Measurements from ENCODE around the gene MAPK1.
A peak's percentile ranks its signal among the peaks of the same experiment; 100 is the strongest.
"Not testable (repeated sequence)": the region's sequence is repeated elsewhere in the genome, so short reads cannot be mapped to it uniquely, and the experiment has no call there.

The MAPK1 gene

GRCh38 chr22:21835378-21835777 lies 32.1 kb downstream of the MAPK1 start:
- Histone ChIP-seq H3K27me3 (ENCODE audit: control insufficient read depth, insufficient read depth, low read length) (no peaks in the 10 kb centered on the region), H3K36me3 (ENCODE audit: control insufficient read depth, insufficient read depth, low read length) (no peaks in the 10 kb centered on the region), H3K27ac (ENCODE audit: low read depth, low read length) (no peak overlapping the region), H3K9ac (ENCODE audit: low read length) (no peak overlapping the region), H3K4me1 (ENCODE audit: control insufficient read depth, insufficient read depth, low read length) (peaks cover 22% of the 10 kb centered on the region), H3K4me3 (ENCODE audit: low read length) (no peak overlapping the region)

GRCh38 chr22:21834869-21835268 lies 32.6 kb downstream of the MAPK1 start:
- Histone ChIP-seq H3K27me3 (ENCODE audit: control insufficient read depth, insufficient read depth, low read length) (no peaks in the 10 kb centered on the region), H3K27ac (ENCODE audit: low read depth, low read length) (no peak overlapping the region), H3K9ac (ENCODE audit: low read length) (no peak overlapping the region), H3K4me3 (ENCODE audit: low read length) (no peak overlapping the region), H3K4me1 (ENCODE audit: control insufficient read depth, insufficient read depth, low read length) (peaks cover 22% of the 10 kb centered on the region), H3K36me3 (ENCODE audit: control insufficient read depth, insufficient read depth, low read length) (no peaks in the 10 kb centered on the region)

- no peaks in the 10 kb centered on the region for H3K36me3 ChIP-seq (ENCODE audit: control insufficient read depth, insufficient read depth, low read length)
- H3K9ac ChIP-seq (ENCODE audit: low read length) = no peak overlapping the region
- no peaks in the 10 kb centered on the region for H3K27me3 ChIP-seq (ENCODE audit: control insufficient read depth, insufficient read depth, low read length)
- H3K4me1 ChIP-seq (ENCODE audit: control insufficient read depth, insufficient read depth, low read length) = peaks cover 15% of the 10 kb centered on the region
- H3K4me3 ChIP-seq (ENCODE audit: low read length) = no peak overlapping the region
- peak overlapping the region; percentile 21 for H3K27ac ChIP-seq (ENCODE audit: low read depth, low read length)
Observed at GRCh38 chr22:21832291-21833290, 34.9 kb downstream of the MAPK1 start.

- H3K36me3 ChIP-seq (ENCODE audit: control insufficient read depth, insufficient read depth, low read length) = no peaks in the 10 kb centered on the region
- H3K27ac ChIP-seq (ENCODE audit: low read depth, low read length) = no peak overlapping the region
Observed at GRCh38 chr22:21829523-21829922, 37.9 kb downstream of the MAPK1 start.

GRCh38 chr22:21828268-21828638 lies 39.2 kb downstream of the MAPK1 start:
- peaks cover 6% of the 10 kb centered on the region for H3K4me1 ChIP-seq (ENCODE audit: control insufficient read depth, insufficient read depth, low read length)
- no peaks in the 10 kb centered on the region for H3K27me3 ChIP-seq (ENCODE audit: control insufficient read depth, insufficient read depth, low read length)
- H3K27ac ChIP-seq (ENCODE audit: low read depth, low read length) = no peak overlapping the region
- H3K9ac ChIP-seq (ENCODE audit: low read length) = no peak overlapping the region
- H3K4me3 ChIP-seq (ENCODE audit: low read length) = no peak overlapping the region
- H3K36me3 ChIP-seq (ENCODE audit: control insufficient read depth, insufficient read depth, low read length) = no peaks in the 10 kb centered on the region

More at GRCh38 chr22:21829523-21829922, 37.9 kb downstream of the MAPK1 start:
- Histone ChIP-seq H3K4me3 (ENCODE audit: low read length) (no peak overlapping the region), H3K27me3 (ENCODE audit: control insufficient read depth, insufficient read depth, low read length) (no peaks in the 10 kb centered on the region), H3K4me1 (ENCODE audit: control insufficient read depth, insufficient read depth, low read length) (peaks cover 6% of the 10 kb centered on the region), H3K9ac (ENCODE audit: low read length) (no peak overlapping the region)

- Histone ChIP-seq H3K36me3 (ENCODE audit: control insufficient read depth, insufficient read depth, low read length) (no peaks in the 10 kb centered on the region), H3K27ac (ENCODE audit: low read depth, low read length) (no peak overlapping the region), H3K9ac (ENCODE audit: low read length) (no peak overlapping the region), H3K4me3 (ENCODE audit: low read length) (no peak overlapping the region), H3K4me1 (ENCODE audit: control insufficient read depth, insufficient read depth, low read length) (peaks cover 6% of the 10 kb centered on the region), H3K27me3 (ENCODE audit: control insufficient read depth, insufficient read depth, low read length) (no peaks in the 10 kb centered on the region)
Observed at GRCh38 chr22:21827628-21828267, 39.7 kb downstream of the MAPK1 start.

- no peaks in the 10 kb centered on the region for H3K4me1 ChIP-seq (ENCODE audit: control insufficient read depth, insufficient read depth, low read length)
- no peaks in the 10 kb centered on the region for H3K27me3 ChIP-seq (ENCODE audit: control insufficient read depth, insufficient read depth, low read length)
- H3K9ac ChIP-seq (ENCODE audit: low read length) = no peak overlapping the region
- H3K4me3 ChIP-seq (ENCODE audit: low read length) = no peak overlapping the region
- H3K36me3 ChIP-seq (ENCODE audit: control insufficient read depth, insufficient read depth, low read length) = no peaks in the 10 kb centered on the region
- no peak overlapping the region for H3K27ac ChIP-seq (ENCODE audit: low read depth, low read length)
Observed at GRCh38 chr22:21826204-21826603, 41.2 kb downstream of the MAPK1 start.

- not testable (repeated sequence) for H3K27ac ChIP-seq (ENCODE audit: low read depth, low read length); H3K27me3 ChIP-seq (ENCODE audit: control insufficient read depth, insufficient read depth, low read length); H3K4me3 ChIP-seq (ENCODE audit: low read length); H3K9ac ChIP-seq (ENCODE audit: low read length); H3K4me1 ChIP-seq (ENCODE audit: control insufficient read depth, insufficient read depth, low read length); H3K36me3 ChIP-seq (ENCODE audit: control insufficient read depth, insufficient read depth, low read length)
Observed at GRCh38 chr22:21824962-21825361, 42.5 kb downstream of the MAPK1 start.

- H3K4me3 ChIP-seq (ENCODE audit: low read length) = no peak overlapping the region
- H3K36me3 ChIP-seq (ENCODE audit: control insufficient read depth, insufficient read depth, low read length) = no peaks in the 10 kb centered on the region
- no peak overlapping the region for H3K27ac ChIP-seq (ENCODE audit: low read depth, low read length)
- H3K4me1 ChIP-seq (ENCODE audit: control insufficient read depth, insufficient read depth, low read length) = no peaks in the 10 kb centered on the region
- no peak overlapping the region for H3K9ac ChIP-seq (ENCODE audit: low read length)
- no peaks in the 10 kb centered on the region for H3K27me3 ChIP-seq (ENCODE audit: control insufficient read depth, insufficient read depth, low read length)
Observed at GRCh38 chr22:21824445-21824912, 43.0 kb downstream of the MAPK1 start.

- no peaks in the 10 kb centered on the region for H3K27me3 ChIP-seq (ENCODE audit: control insufficient read depth, insufficient read depth, low read length)
- no peak overlapping the region for H3K9ac ChIP-seq (ENCODE audit: low read length)
- no peaks in the 10 kb centered on the region for H3K4me1 ChIP-seq (ENCODE audit: control insufficient read depth, insufficient read depth, low read length)
- H3K36me3 ChIP-seq (ENCODE audit: control insufficient read depth, insufficient read depth, low read length) = no peaks in the 10 kb centered on the region
- no peak overlapping the region for H3K27ac ChIP-seq (ENCODE audit: low read depth, low read length)
- H3K4me3 ChIP-seq (ENCODE audit: low read length) = no peak overlapping the region
Observed at GRCh38 chr22:21823740-21824444, 43.6 kb downstream of the MAPK1 start.

- H3K27ac ChIP-seq (ENCODE audit: low read depth, low read length) = no peak overlapping the region
- no peak overlapping the region for H3K9ac ChIP-seq (ENCODE audit: low read length)
- peaks cover 9% of the 10 kb centered on the region for H3K4me1 ChIP-seq (ENCODE audit: control insufficient read depth, insufficient read depth, low read length)
- H3K36me3 ChIP-seq (ENCODE audit: control insufficient read depth, insufficient read depth, low read length) = no peaks in the 10 kb centered on the region
- no peaks in the 10 kb centered on the region for H3K27me3 ChIP-seq (ENCODE audit: control insufficient read depth, insufficient read depth, low read length)
- no peak overlapping the region for H3K4me3 ChIP-seq (ENCODE audit: low read length)
Observed at GRCh38 chr22:21819183-21819770, 48.2 kb downstream of the MAPK1 start.
